GM04504 (cell line): Measurements from ENCODE around the gene ZDHHC14.

Experiments
- DNase-seq: peaks from one replicate; pipeline ENCODE4 v3.0.0-alpha.2; 2012; ENCODE audit warnings: low read depth

ZDHHC14 gene

GRCh38 chr6:157534134-157534871 is 153.3 kb downstream of the ZDHHC14 start:
- DNase-seq: no peak

GRCh38 chr6:157534977-157535339 is 154.0 kb downstream of the ZDHHC14 start:
- DNase-seq: no peak

DNA sequence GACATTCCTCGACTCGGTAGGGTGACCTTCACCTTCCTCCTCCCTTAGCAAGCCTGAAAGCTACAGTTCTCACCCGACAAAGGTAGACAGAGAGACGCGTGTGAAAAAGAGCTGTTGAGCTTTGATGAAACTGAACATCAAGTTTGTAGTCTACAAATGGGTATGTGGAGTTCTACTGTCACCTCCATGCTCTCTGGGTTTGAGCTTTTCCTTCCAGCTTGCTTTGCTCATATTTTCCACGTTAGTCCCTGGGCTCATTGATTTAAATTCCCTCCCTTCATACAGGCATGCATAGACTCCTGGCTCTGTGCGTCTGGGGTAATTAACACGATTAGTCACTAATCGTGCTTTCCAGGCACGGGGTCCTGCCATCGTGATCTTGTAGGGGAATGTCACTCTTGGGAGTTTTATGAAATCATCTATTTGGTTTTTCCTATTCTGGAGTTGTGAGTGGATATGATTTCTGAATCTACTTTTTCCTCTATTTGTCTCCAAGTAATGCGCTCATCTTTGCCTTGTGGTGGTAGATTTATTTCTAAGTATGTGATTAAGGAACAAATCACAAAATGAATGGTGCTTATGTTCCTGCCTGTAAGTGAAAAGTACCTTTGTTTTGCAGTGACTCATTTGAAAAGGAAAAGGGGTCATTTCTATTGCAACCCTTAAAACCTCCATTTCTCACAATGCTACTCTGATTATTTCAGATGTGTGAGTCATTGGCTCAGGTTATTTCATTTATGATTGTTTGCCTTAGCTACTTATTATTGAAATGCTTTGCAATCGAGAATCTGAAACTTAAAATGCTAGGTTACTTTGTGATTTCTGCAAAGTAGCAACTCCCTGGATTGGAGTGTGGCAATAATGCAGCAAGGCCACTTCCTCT is 154.6 kb downstream of the ZDHHC14 start:
- DNase-seq: no peak

GRCh38 chr6:157536223-157536545 is 155.2 kb downstream of the ZDHHC14 start:
- no peak for DNase-seq

GRCh38 chr6:157537556-157537955 is 156.6 kb downstream of the ZDHHC14 start:
- DNase-seq: no peak

GRCh38 chr6:157538168-157538567 is 157.2 kb downstream of the ZDHHC14 start:
- no peak for DNase-seq

DNA sequence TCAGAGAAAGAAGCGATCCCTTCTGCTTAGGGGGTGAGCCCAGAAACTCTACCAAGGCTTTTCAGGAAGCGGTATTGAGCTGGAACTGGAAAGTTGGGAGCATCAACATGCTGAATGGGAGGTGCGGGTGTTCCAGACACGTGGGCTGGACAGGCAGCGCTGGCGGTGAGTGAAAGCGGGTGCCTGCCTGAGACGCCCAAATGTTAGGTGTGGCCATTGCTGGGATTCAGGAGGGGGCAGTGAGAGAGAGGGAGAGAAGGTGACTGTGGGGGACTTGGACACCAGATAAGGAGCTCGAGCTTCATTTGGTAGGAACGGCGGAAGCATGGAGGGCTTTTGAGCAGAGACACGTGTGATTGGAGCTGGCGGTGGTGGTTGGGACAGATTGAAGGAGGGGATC is 157.7 kb downstream of the ZDHHC14 start:
- DNase-seq: no peak

DNA sequence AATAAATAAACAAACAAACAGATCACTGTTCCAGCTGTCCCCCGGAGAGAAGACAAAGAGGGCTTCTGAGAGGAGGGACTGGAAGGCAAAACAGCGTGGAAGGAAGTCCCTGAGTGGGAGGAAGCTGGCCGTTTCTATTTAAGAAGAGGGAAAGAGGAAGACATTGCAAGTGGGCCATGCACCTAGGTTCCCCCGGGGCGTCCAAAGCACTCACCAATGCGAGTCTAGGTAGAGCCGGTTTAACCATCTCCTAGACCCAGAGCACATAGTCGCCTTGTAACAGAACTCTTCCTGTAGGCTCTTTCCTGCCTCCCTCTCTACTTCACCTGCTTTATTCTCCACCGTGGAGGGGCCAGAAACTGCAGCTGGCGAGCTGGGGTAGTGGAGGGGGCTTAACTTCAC is 158.4 kb downstream of the ZDHHC14 start:
- no peak for DNase-seq

DNA sequence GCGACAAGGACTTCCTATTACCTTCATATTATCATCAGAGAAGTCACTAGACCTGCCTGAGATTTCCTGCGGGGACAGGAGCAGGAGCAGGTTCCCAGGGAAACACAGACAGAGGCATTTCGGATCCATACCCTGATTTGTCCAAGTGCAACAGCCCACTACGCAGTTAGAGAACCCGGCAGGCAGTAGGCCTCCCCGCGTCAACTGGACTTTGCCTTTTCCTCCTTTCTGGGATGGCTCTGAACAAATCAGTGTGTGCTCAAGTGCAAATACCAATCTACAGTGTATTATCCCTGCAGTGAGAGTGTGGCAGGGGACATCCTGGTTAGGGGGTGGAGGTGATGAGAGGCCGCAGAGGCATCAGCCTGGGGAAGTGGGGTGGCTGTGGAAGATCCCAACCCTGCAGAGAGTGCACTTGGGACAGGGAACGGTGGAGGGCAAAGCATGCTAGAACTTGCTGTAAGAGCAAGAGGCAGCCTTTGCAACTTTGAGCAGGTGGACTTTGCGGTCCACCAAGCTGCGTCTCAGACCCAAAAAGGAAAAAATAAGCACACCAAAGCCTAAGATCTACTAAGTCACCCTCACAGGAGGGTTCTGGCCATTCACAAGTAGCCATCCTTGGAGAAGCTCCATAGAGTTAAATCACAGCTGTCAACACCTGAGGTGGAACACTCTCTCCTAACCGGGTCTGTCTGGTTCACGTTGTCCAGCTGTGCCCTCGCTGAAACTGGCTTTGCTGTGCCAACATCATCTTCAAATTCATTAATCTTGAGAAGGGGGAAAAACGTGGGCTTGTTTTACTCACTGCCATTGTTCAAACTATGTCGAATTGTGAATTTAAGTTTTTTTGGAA is 159.1 kb downstream of the ZDHHC14 start:
- DNase-seq: no peak

DNA sequence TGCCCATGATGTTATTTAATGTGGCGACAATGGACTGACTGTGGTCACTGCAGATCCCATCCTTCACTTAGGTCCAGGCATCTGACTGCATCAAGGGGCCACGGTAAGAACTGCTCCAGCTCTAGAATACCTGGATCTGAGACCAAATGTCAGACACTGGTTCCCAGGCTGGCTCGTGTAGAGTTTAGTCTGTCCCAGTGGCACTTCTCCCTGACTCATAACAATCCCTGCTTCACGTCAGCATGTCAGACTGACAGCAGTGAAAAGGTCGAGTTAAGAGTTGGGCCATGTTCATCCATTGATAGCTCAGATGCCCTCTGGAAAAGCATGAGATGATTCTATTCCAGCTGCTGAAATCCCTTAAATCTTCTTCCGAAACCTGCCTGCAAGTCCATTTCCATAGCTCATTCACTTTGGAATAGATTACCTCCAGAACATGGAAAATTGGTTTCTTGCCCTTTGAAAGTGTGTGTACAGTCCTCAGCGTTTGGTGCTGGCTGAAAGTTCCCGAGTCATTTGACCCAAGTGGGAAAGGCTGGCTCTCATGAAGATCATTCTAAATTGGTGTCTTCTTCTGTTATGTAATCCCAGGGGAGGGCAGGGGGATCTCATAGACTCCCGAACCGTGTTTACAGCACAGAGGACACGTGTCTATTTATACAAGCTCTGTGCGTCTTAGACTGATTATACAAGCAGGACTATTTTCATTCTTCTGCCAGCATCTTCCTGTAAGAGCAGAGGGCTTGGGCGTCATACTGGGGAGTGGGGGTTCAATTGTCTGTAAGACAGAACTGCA is 160.8 kb downstream of the ZDHHC14 start:
- DNase-seq: no peak

- DNase-seq: no peak
These were observed 161.6 kb downstream of the ZDHHC14 start for GRCh38 chr6:157542414-157543160.

GRCh38 chr6:157546321-157546720 is 165.3 kb downstream of the ZDHHC14 start:
- no peak for DNase-seq

GRCh38 chr6:157547112-157547511 is 166.1 kb downstream of the ZDHHC14 start:
- no peak for DNase-seq

- DNase-seq: no peak
These were observed 167.9 kb downstream of the ZDHHC14 start for GRCh38 chr6:157548635-157549467.

DNA sequence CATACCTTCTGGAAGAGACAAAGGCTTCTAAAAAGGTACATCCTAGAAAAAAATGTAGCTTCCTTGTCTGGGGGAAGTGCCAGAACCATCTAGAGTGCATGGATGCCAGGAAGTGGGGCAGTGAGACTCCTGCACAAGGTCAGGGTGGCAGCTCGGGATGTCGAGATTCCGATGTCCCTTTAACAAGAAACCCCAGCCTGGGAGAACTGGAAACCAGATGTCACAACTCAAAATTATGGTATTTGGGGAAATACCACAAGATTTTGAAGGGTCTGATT is 168.4 kb downstream of the ZDHHC14 start:
- DNase-seq: no peak

DNA sequence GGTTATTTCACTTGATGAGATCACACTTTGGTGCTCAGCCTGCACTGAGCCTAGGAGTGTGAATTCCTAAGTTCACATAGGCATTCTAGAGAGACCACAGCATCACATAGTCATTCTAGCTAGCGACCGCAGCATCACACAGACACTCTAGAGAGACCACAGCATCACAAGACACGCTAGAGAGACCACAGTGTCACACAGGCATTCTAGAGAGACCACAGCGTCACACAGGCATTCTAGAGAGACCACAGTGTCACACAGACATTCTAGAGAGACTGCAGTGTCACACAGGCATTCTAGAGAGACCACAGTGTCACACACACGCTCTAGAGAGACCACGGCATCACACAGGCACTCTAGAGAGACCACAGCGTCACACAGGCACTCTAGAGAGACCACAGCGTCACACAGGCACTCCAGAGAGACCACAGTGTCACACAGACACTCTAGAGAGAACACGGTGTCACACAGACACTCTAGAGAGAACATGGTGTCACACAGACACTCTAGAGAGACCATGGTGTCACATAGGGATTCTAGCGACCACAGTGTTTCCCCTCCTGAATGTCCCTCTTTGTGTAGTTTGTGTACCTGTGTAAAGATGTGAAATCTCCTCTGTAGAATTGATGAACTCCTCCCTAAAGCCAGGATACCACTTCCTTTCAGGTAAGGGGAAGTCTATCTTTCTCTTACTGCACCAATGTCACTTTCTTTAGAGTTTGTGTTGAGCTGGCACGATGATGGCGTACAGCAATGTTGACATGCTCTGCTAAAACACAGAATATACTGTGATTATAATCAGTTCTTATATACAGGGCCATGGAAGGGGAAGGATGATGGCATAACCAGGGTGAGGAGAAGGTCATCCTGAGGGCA is 169.4 kb downstream of the ZDHHC14 start:
- no peak for DNase-seq

GRCh38 chr6:157551041-157551832 is 170.2 kb downstream of the ZDHHC14 start:
- DNase-seq: no peak

GRCh38 chr6:157552081-157552747 is 171.2 kb downstream of the ZDHHC14 start:
- no peak for DNase-seq
